K562 (cell line): ENCODE data around the gene PSD4. TPM values are rescaled to one million over a fixed set of nuclear protein-coding genes. Genes with fewer than 3 reads are reported as not detected.
A peak's percentile ranks its signal among the peaks of the same experiment; 100 is the strongest.

ENCODE experiments used
- ATAC-seq: fragments of 200-7000 bp; cut with Tn5 transposase; 3 replicates; pipeline ENCODE4 v1.9.1; 2020; ENCODE audit warnings: moderate library complexity
- BruUV-seq: library from RNA; stranded (reverse); fragments of 400-500 nt; replicated peaks from 2 replicates; lab custom pipeline; 2021; lab: Mats Ljungman, UMichigan
- CTCF ChIA-PET: fragments of 300-600 bp; formaldehyde crosslinking; extraction: SDS; loops from one replicate; lab custom pipeline; 2021; ENCODE audit warnings: low intra/inter-chr PET ratio; lab: Yijun Ruan, JAX
- POLR2A ChIA-PET: fragments of 300-600, 350-650 bp; sonication (Branson Sonifier 250); formaldehyde crosslinking; extraction: SDS; loops from one replicate; lab custom pipeline; 2021; ENCODE audit warnings: antibody characterized with exemption, inconsistent platforms; lab: Yijun Ruan, JAX
- DNase-seq, 4 experiments: peaks; one replicate each; pipeline versions ENCODE4 v3.0.0 to v3.0.0-alpha.2; 2011 to 2018; ENCODE audit warnings: low spot score in 3 of 4, mixed read lengths in 3 of 4; ENCODE audit errors: extremely low read depth in 1 of 4
- FAIRE-seq: peaks from 2 replicates; lab custom pipeline; 2011; peaks lifted over from hg19 to GRCh38; lab: Jason Lieb, UNC
- H2AFZ ChIP-seq: 2 replicates; pipeline ENCODE4 v1.6.0; 2011; ENCODE audit warnings: low read depth, low read length, control low read depth, inconsistent platforms
- H3K27ac ChIP-seq: fragments of 200-600 bp; 3 replicates; pipeline ENCODE4 v1.8.0; 2011; ENCODE audit warnings: low read depth, mild to moderate bottlenecking, control low read depth, inconsistent platforms, low read length, moderate library complexity, mixed read lengths; ENCODE audit errors: extremely low read depth
- H3K27me3 ChIP-seq, 2 experiments: fragments of 300-600 bp in 1 of 2; 2 replicates in 1 of 2; 3 replicates in 1 of 2; pipeline versions ENCODE4 v1.6.0 to v1.8.0; 2011; ENCODE audit warnings: inconsistent platforms in 2 of 2, low read length in 2 of 2, mild to moderate bottlenecking in 1 of 2, mixed read lengths in 1 of 2, moderate library complexity in 1 of 2; ENCODE audit not compliant: control insufficient read depth in 2 of 2, insufficient read depth in 2 of 2
- H3K36me3 ChIP-seq: fragments of 300-600 bp; 3 replicates; pipeline ENCODE4 v1.8.0; 2011; ENCODE audit warnings: mild to moderate bottlenecking, low read length, inconsistent platforms; ENCODE audit not compliant: control insufficient read depth, insufficient read depth
- H3K4me1 ChIP-seq, 2 experiments: fragments of 200-600 bp in 1 of 2; replicated peaks in 1 of 2; 2 replicates in 1 of 2; 3 replicates in 1 of 2; pipeline versions ENCODE4 v1.5.1 to v1.8.0; 2011; ENCODE audit warnings: inconsistent platforms in 2 of 2, low read length in 2 of 2, mild to moderate bottlenecking in 1 of 2, mixed read lengths in 1 of 2, moderate library complexity in 1 of 2; ENCODE audit not compliant: control insufficient read depth in 2 of 2, insufficient read depth in 2 of 2
- H3K4me2 ChIP-seq: 2 replicates; pipeline ENCODE4 v1.6.1; 2011; ENCODE audit warnings: low read length, control low read depth, inconsistent platforms, mixed read lengths; ENCODE audit not compliant: insufficient read depth
- H3K4me3 ChIP-seq: fragments of 200-600 bp; sonication (generic), shearing (Covaris generic); 2 replicates; pipeline ENCODE4 v1.5.1; 2016; ENCODE audit warnings: control low read depth, inconsistent platforms
- H3K79me2 ChIP-seq: fragments of 200-600 bp; 3 replicates; pipeline ENCODE4 v1.8.0; 2011; ENCODE audit warnings: low read length, inconsistent platforms; ENCODE audit not compliant: control insufficient read depth, insufficient read depth
- H3K9ac ChIP-seq, 2 experiments: 2 replicates each; pipeline versions ENCODE4 v1.6.0 to v1.6.1; 2011; ENCODE audit warnings: low read depth in 2 of 2, low read length in 2 of 2, control low read depth in 1 of 2, inconsistent platforms in 1 of 2, mild to moderate bottlenecking in 1 of 2, mixed read lengths in 1 of 2; ENCODE audit not compliant: insufficient read depth in 1 of 2
- H3K9me1 ChIP-seq: one replicate; pipeline ENCODE4 v1.6.0; 2011; ENCODE audit warnings: inconsistent platforms, mild to moderate bottlenecking, low read length, moderate library complexity; ENCODE audit not compliant: control insufficient read depth, insufficient read depth
- H3K9me3 ChIP-seq: replicated peaks from 2 replicates; pipeline ENCODE4 v1.5.1; 2011; ENCODE audit warnings: low read depth, low read length, inconsistent platforms; ENCODE audit not compliant: control insufficient read depth, insufficient read depth
- H4K20me1 ChIP-seq: replicated peaks from 2 replicates; pipeline ENCODE4 v1.6.1; 2011; ENCODE audit warnings: low read length, inconsistent platforms, mixed read lengths; ENCODE audit not compliant: control insufficient read depth, insufficient read depth
- MLLT1 ChIP-seq, 2 experiments: fragments of 450-650 bp; IDR thresholded peaks; 2 replicates each; pipeline ENCODE4 v1.6.1; 2016
- TCFL5 ChIP-seq: fragments of 250-450 bp; sonication (Bioruptor Pico); conservative IDR thresholded peaks from 2 replicates; pipeline ENCODE4 v1.6.1; 2021; ENCODE audit warnings: mild to moderate bottlenecking, moderate library complexity, matching md5 sums
- ZNF146 ChIP-seq: IDR thresholded peaks from one replicate; pipeline ENCODE4 v1.6.1; 2018; ENCODE audit warnings: missing compliant biosample characterization; ENCODE audit not compliant: unreplicated experiment
- ZNF316 ChIP-seq: fragments of 450-650 bp; IDR thresholded peaks from 2 replicates; pipeline ENCODE4 v1.6.1; 2016
- ZNF511 ChIP-seq: sonication (generic); formaldehyde crosslinking; IDR thresholded peaks from 2 replicates; pipeline ENCODE4 v1.8.0; 2022; ENCODE audit warnings: mild to moderate bottlenecking, missing genetic modification reagents
- WGBS: fragments of 100-300 bp; shearing (Covaris generic); methylation state at CpG from one replicate; pipeline ENCODE4 v1.1.6; 2016; ENCODE audit warnings: low coverage, mixed read lengths; ENCODE audit not compliant: insufficient coverage; ENCODE audit errors: missing lambda C conversion rate; 5-methylcytosine and 5-hydroxymethylcytosine counted together
- in situ Hi-C: fragments of 300-500 bp; cut with MboI; formaldehyde crosslinking; loops from 4 replicates; pipeline ENCODE4 v1.15.0; 2018; ENCODE audit warnings: inconsistent platforms, mixed read lengths
- intact Hi-C: fragments of 100-400 bp; cut with micrococcal nuclease; formaldehyde crosslinking; loops from 2 replicates; pipeline ENCODE4 v1.14.2; 2022
- polyA plus RNA-seq, 8 experiments: library from polyadenylated mRNA; depleted of rRNA in 4 of 8; stranded (reverse) in 5 of 8; unstranded in 3 of 8; fragments of >200 nt; fragmentation: Nextera tagmentation in 2 of 8; fragmentation: Illumina TruSeq in 1 of 8; extraction: Ambion mirVana in 2 of 8; extraction: Trizol in 1 of 8; gene quantifications; 2 replicates each; pipeline versions ENCODE4 v1.2.1 to v1.2.3, GENCODE V29; 2011 to 2014; ENCODE audit warnings: inconsistent platforms in 1 of 8, missing spikeins in 1 of 8
- total RNA-seq, 7 experiments: library from RNA; depleted of rRNA in 6 of 7; stranded (reverse); fragments of >200 nt in 6 of 7; fragmentation: Illumina TruSeq in 2 of 7; extraction: Trizol in 2 of 7; gene quantifications; 2 replicates each; pipeline versions ENCODE4 v1.2.1 to v1.2.3, GENCODE V29; 2011 to 2021; ENCODE audit warnings: low replicate concordance in 1 of 7

The PSD4 gene
- total and polyA plus RNA-seq, 9 of the 15 experiments (the other 6 are each of a cell fraction or from before 2014, with no cell fraction given): 0.46 to 54.0 (median 20.8) TPM

- no peak overlapping the region for H3K4me2 ChIP-seq
- ATAC-seq (no peak), DNase-seq (no peak), FAIRE-seq (no peak)
- H3K4me3 ChIP-seq: no peak overlapping the region
- no peak overlapping the region for H3K27ac ChIP-seq
- H4K20me1 ChIP-seq: peaks cover 7% of the 10 kb centered on the region; the same call in 1 of the 2 replicates
- CTCF ChIA-PET: no interaction called here
- no peaks in the 10 kb centered on the region for H3K27me3 ChIP-seq
- TF ChIP-seq MLLT1 (IDR thresholded peaks at IDR 0.05): no peak
- TF ChIP-seq TCFL5 (CRISPR knock-in tag): no peak
- no peak for TF ChIP-seq ZNF511 (CRISPR knock-in tag)
- TF ChIP-seq ZNF316: peak; percentile 29; the same call in 1 of the 2 replicates
- no peak for TF ChIP-seq ZNF146
- H3K79me2 ChIP-seq: no peaks in the 10 kb centered on the region; the same call in 2 of the 3 replicates
- no TSS peak for BruUV-seq
- in situ Hi-C loops: no loop called here
- H2AFZ ChIP-seq: no peak overlapping the region
- no peaks in the 10 kb centered on the region; the same call in 2 of the 3 replicates for H3K36me3 ChIP-seq
- 70% methylated on average over 3 of the region's 3 CpGs for WGBS
- no peaks in the 10 kb centered on the region for H3K9me3 ChIP-seq
- no peak overlapping the region for H3K9ac ChIP-seq
- POLR2A ChIA-PET: interaction anchor here (0.7 to 1.1 kb wide), 2 partner anchors 26 to 50 kb away, joined by 3 read pairs; no protein-coding TSS in a partner anchor
- peaks cover 6% of the 10 kb centered on the region for H3K9me1 ChIP-seq
- H3K4me1 ChIP-seq: peaks cover 15 to 20% of the 10 kb centered on the region in 2 experiments
- intact Hi-C loops: no loop called here
These were observed 71.5 kb downstream of the PSD4 start for GRCh38 chr2:113245276-113245711.
